GM19035 (cell line): ENCODE results near the gene LRPPRC.

ENCODE experiments used
- ATAC-seq: cut with Tn5 transposase; IDR thresholded peaks from one replicate; pipeline ENCODE4 v1.9.1; 2021; ENCODE audit not compliant: unreplicated experiment

LRPPRC gene

DNA sequence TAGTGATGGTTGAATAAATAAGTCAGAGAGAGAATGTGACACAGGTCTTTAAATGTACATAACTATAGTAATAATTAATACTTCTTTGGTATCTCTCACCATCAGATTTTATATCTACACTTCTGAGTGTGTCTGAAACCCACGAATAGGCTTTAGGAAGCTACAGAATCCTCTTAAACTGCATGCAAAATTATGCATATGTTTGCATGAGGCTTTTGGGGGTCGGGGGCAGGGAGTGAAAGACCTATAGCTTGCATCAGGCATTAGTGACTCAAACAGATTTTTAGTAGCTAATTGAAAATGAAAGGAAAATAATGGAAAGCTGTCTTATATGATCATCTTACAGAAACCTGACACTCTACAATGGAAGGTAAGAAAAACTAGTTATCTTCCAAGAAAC, 14.9 kb downstream of the LRPPRC start:
- no peak for ATAC-seq

DNA sequence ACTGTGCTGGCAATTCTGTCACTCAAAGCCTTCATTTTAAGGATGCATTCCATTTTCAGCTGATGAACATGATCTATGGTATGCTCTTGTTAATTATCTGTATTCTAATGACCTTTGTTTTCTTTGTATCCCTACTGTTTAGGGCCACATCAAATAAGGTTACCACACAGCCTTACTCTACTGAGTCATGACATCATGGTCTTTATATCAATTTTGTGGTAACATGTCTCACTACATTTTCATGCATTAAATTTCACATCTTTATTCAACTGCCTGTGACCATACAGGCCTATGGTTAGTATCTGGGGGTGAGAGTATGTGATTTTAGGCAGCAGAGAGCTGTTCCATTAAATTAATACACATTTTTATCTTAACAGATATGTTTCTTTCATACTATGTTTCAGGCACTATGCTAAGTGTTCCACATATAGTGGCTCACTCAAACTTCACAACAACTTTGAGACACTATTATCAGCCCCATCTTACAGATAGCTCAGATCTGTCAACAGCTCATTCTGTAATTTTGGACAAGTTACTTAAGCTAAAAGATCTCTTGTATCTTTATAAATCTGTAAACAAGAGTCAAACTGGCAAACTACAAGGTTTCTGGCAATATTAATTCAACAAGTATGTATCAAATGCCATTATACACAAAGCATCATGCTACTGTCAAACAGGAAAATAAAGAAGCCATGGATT, 18.0 kb downstream of the LRPPRC start:
- no peak for ATAC-seq

- ATAC-seq = no peak
These were observed 34.9 kb downstream of the LRPPRC start for GRCh38 chr2:43960921-43961320.

GRCh38 chr2:43958397-43959275, 37.2 kb downstream of the LRPPRC start:
- no peak for ATAC-seq

- no peak for ATAC-seq
These were observed 45.3 kb downstream of the LRPPRC start for GRCh38 chr2:43950383-43951008.

- no peak for ATAC-seq
These were observed 47.4 kb downstream of the LRPPRC start for GRCh38 chr2:43948370-43948769.

- ATAC-seq = no peak
These were observed 49.1 kb downstream of the LRPPRC start for GRCh38 chr2:43946685-43947084.

DNA sequence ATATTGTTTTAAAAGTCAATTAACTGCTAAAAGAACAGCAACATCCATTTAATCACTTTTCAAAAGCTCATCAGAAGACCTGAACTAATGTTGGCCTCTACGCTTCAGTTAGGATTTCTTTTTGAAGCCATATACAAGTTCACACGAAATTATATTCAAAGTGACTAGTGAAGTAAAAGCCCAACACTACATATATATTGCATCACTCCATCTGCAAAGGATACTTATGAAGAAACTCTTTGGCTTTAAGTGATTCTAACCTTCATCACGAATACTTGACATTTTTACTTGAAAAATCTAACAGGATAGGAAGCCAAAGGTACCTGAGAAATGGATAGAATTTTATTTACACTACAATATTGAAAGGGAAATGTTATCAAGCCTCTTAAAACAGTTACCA, 50.4 kb downstream of the LRPPRC start:
- no peak for ATAC-seq

DNA sequence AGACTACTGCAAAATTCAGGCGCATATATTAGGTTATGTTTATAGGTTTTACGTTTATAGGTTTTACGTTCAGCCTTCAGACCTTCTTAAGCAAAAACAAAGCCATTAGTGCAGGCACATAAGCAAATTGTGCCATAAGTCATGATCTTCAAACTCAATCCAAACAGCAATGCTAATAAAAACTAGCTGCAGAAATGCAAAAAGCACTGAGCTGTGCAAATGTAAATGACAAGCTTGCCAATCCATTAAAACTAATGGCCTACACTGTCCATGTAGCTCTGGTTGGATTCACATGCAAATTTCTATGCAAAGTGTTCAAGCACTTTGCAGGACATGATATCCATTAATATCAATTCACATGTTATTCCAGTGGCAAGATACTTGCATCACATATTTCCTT, 50.9 kb downstream of the LRPPRC start:
- ATAC-seq = no peak

- no peak for ATAC-seq
These were observed 51.9 kb downstream of the LRPPRC start for GRCh38 chr2:43943809-43944452.

DNA sequence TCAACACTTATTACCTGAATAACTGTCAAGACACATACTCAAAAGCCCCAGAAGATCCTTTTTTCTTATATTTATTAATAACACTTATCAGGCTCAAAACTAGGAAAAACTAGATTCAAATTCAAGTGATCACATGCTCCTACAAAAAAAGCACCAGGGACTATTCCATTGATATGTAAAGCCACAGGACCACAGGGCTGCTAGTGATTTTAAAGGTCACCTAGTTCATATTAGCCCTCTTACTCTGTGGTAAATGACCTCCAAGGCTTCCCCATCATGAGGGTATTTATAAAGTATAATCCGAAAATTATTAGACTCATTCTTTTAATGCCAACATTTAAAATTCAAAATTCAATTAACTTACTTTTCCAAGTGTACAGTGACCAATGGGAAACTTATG, 52.5 kb downstream of the LRPPRC start:
- no peak for ATAC-seq

DNA sequence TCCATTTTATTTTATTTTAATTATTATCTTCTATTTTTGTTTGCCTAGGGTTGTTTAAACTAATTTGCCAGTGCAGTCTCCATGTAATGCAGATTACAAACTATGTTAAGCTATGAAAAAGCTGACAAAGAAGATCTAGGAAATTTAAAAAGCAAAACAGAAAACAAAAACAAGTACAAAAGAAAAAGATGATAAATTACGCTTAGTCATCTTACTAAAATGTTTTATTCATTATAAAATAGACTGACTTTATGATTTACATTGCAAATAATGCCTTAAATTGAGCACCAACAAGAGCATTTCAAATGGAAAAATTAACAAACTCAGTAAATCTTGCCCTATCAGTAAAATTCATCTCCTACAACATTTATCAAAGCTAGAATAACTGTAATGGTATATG, 52.9 kb downstream of the LRPPRC start:
- ATAC-seq = no peak

GRCh38 chr2:43941966-43942365, 53.8 kb downstream of the LRPPRC start:
- ATAC-seq = no peak

DNA sequence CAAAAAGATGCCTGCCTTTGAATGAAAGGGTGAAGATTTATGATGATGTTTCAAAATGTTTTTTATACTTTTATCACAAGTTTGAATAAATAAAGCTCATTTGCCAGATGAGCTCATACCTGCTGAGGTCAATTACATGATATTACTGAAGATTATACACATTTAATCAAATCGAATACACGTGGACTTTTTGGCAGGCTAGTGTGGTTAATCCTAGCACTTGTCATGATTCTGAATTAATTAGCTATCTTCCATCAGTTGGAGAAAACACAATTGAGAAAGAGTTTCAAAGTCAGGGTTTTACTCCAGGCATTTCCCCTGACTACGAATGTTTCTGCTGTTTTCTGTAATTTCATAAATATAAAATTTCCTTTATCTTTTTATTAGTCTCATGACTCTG, 54.4 kb downstream of the LRPPRC start:
- no peak for ATAC-seq

DNA sequence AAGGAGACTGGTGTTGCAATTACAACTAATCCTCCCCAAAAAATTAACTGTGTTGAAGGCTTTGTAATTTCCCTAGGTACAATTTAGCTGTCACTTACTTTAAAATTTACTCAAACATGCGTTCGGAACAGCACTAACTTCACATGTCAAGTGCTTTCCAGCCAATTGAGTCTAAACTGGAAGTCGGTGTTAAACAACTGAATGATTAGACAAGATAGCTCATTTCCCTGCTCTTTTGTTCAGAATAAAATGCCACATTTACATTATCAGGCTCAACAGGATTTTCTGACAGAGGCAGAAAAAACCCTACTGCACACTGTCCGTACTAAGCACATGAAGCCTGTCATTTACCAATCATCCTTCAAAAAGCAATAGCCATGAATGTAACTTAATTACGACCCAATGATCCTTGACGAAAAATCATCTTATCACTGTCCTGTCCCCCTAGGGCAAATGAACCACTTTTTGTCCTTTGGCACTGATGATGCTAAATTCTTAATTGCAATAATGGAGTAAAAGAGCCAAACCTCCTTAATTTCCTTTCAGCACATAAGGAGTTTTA, 56.0 kb downstream of the LRPPRC start:
- no peak for ATAC-seq

- ATAC-seq = no peak
These were observed 58.4 kb downstream of the LRPPRC start for GRCh38 chr2:43937269-43937820.

- no peak for ATAC-seq
These were observed 61.2 kb downstream of the LRPPRC start for GRCh38 chr2:43934567-43934966.

GRCh38 chr2:43931293-43931692, 64.5 kb downstream of the LRPPRC start:
- no peak for ATAC-seq

DNA sequence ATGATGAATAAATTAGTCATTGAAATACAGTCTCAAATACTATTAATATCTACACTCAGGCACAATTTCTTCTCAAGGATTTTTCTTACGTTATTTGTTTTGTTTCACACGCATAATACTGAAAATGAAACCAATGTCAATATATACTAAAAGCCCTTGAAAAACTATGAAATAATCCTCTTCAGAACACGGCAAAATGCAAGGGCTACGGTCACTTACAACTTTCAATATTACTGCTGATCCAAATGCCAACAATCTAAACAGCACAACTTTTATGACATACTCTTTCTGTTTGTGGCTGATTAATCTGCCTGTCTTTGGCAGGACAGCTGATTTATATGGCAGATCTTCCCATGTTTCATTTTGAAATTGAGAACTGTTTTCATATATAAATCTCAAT, 68.3 kb downstream of the LRPPRC start:
- no peak for ATAC-seq

GRCh38 chr2:43925431-43925830, 70.4 kb downstream of the LRPPRC start:
- no peak for ATAC-seq

GRCh38 chr2:43924463-43924862, 71.3 kb downstream of the LRPPRC start:
- no peak for ATAC-seq
